Neural progenitor cell (in vitro differentiated cells): ENCODE measurements around the gene WDR70. TPM values are rescaled to one million over a fixed set of nuclear protein-coding genes. Genes with fewer than 3 reads are reported as not detected.

Source experiments
- DNase-seq: peaks from one replicate; pipeline ENCODE4 v3.0.0-alpha.2; 2016; ENCODE audit warnings: low spot score
- H2AFZ ChIP-seq: fragments of 200-600 bp; sonication (generic); replicated peaks from 2 replicates; pipeline ENCODE4 v1.6.1; 2016; ENCODE audit warnings: antibody characterized with exemption
- H3F3A ChIP-seq: fragments of 200-600 bp; sonication (generic); 2 replicates; pipeline ENCODE4 v1.6.1; 2016; ENCODE audit warnings: antibody characterized with exemption, low read depth
- H3K27ac ChIP-seq: fragments of 200-600 bp; sonication (generic); 2 replicates; pipeline ENCODE4 v1.5.1; 2016; ENCODE audit warnings: mild to moderate bottlenecking
- H3K27me3 ChIP-seq: fragments of 200-600 bp; sonication (generic); 2 replicates; pipeline ENCODE4 v1.6.1; 2016; ENCODE audit warnings: mild to moderate bottlenecking, moderate library complexity
- H3K36me3 ChIP-seq: fragments of 200-600 bp; sonication (generic); 2 replicates; pipeline ENCODE4 v1.5.1; 2016
- H3K4me1 ChIP-seq: fragments of 200-600 bp; sonication (generic); 2 replicates; pipeline ENCODE4 v1.6.1; 2016; ENCODE audit warnings: mixed run types
- H3K4me2 ChIP-seq: fragments of 200-600 bp; sonication (generic); 2 replicates; pipeline ENCODE4 v1.6.1; 2016
- H3K4me3 ChIP-seq: fragments of 200-600 bp; sonication (generic); 2 replicates; pipeline ENCODE4 v1.5.1; 2016
- H3K79me2 ChIP-seq: fragments of 200-600 bp; sonication (generic); 2 replicates; pipeline ENCODE4 v1.6.1; 2016; ENCODE audit warnings: low read depth
- H3K9ac ChIP-seq: fragments of 200-600 bp; sonication (generic); 2 replicates; pipeline ENCODE4 v1.6.1; 2016
- H3K9me3 ChIP-seq: fragments of 200-600 bp; sonication (generic); 2 replicates; pipeline ENCODE4 v1.5.1; 2016; ENCODE audit warnings: low read depth
- H4K20me1 ChIP-seq: fragments of 200-600 bp; sonication (generic); 2 replicates; pipeline ENCODE4 v1.6.1; 2016; ENCODE audit warnings: low read depth
- H3K27ac Mint-ChIP-seq: 3 replicates; pipeline ENCODE4 v1.8.0; 2021; ENCODE audit warnings: mixed read lengths
- H3K27me3 Mint-ChIP-seq: 2 replicates; pipeline ENCODE4 v1.8.0; 2022; ENCODE audit warnings: low read depth, mild to moderate bottlenecking, inconsistent platforms, moderate library complexity, mixed read lengths; ENCODE audit not compliant: insufficient read depth
- H3K36me3 Mint-ChIP-seq: 3 replicates; pipeline ENCODE4 v1.8.0; 2021; ENCODE audit warnings: mixed read lengths
- H3K4me1 Mint-ChIP-seq: 3 replicates; pipeline ENCODE4 v1.8.0; 2021; ENCODE audit warnings: mixed read lengths
- H3K4me3 Mint-ChIP-seq: 3 replicates; pipeline ENCODE4 v1.8.0; 2021; ENCODE audit warnings: mild to moderate bottlenecking, moderate library complexity, mixed read lengths
- H3K9me3 Mint-ChIP-seq: 3 replicates; pipeline ENCODE4 v1.8.0; 2020; ENCODE audit warnings: mixed read lengths
- EZH2 ChIP-seq: fragments of 200-600 bp; sonication (generic); IDR thresholded peaks from 2 replicates; pipeline ENCODE4 v1.6.1; 2017; ENCODE audit warnings: antibody characterized with exemption, mild to moderate bottlenecking, moderate library complexity
- EZH2phosphoT487 ChIP-seq: fragments of 200-600 bp; sonication (generic); IDR thresholded peaks from 2 replicates; pipeline ENCODE4 v1.6.1; 2017; ENCODE audit warnings: antibody characterized with exemption
- total RNA-seq: library from RNA; depleted of rRNA; stranded (reverse); fragments of >200 nt; gene quantifications from 2 replicates; pipeline ENCODE4 v1.2.3, GENCODE V29; 2015; ENCODE audit warnings: low replicate concordance
- TF ChIP-seq, protein P1 (sequence below): fragments of 200-600 bp; sonication (generic); IDR thresholded peaks from 2 replicates; pipeline ENCODE4 v1.5.1; 2017; ENCODE audit warnings: antibody characterized with exemption, mild to moderate bottlenecking

Gene WDR70
- total RNA-seq, 1 donor from 2014 or later, result 46.2 TPM

DNA sequence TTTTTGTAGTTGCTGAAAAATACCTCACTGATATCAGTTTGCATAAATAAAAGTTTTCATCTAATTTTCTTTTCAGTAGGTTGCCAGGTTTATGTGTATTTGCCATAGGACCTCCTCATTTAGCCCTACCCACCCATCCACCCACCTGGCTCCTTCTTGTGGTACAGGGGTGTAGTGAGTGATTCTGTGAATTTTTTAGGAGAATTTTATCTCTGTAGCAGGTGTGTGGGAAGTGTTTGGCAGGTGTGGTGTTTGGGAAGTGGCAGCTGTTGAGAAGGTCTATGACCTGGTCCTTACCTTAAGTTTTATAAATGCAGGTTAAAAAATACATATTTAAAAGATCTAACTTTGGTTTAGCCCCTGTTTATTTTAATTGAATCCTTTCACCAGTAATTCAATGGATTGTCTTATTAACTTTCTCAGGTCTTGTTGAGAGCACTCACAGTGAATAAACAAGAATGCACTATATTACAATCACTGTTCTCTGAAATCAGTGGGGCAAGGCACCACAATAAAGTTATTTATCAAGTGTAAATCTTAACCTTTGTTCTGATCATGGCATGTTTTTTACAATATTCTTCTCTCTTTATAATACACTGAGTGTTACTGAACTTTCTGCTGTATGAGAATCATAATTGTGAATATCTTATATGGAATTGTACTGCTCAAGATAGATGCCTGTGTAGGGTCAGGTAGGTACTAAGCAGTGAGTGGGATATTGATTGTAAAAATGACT is 189.1 kb downstream of the WDR70 start:
- Histone ChIP-seq H3K27ac (no peak overlapping the region), H3K36me3 (no peaks in the 10 kb centered on the region), H3K9ac (no peak overlapping the region), H3K79me2 (no peaks in the 10 kb centered on the region), H4K20me1 (no peaks in the 10 kb centered on the region), H3K4me2 (no peak overlapping the region), H2AFZ (no peak overlapping the region), H3K9me3 (no peaks in the 10 kb centered on the region), H3F3A (no peaks in the 10 kb centered on the region), H3K27me3 (no peaks in the 10 kb centered on the region), H3K4me1 (no peaks in the 10 kb centered on the region), H3K4me3 (no peak overlapping the region)
- TF ChIP-seq EZH2phosphoT487 (no peak), EZH2 (no peak)
- TF ChIP-seq, protein P1, sequence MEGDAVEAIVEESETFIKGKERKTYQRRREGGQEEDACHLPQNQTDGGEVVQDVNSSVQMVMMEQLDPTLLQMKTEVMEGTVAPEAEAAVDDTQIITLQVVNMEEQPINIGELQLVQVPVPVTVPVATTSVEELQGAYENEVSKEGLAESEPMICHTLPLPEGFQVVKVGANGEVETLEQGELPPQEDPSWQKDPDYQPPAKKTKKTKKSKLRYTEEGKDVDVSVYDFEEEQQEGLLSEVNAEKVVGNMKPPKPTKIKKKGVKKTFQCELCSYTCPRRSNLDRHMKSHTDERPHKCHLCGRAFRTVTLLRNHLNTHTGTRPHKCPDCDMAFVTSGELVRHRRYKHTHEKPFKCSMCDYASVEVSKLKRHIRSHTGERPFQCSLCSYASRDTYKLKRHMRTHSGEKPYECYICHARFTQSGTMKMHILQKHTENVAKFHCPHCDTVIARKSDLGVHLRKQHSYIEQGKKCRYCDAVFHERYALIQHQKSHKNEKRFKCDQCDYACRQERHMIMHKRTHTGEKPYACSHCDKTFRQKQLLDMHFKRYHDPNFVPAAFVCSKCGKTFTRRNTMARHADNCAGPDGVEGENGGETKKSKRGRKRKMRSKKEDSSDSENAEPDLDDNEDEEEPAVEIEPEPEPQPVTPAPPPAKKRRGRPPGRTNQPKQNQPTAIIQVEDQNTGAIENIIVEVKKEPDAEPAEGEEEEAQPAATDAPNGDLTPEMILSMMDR, result no peak
- Mint-ChIP-seq H3K36me3 (peaks cover 1% of the 10 kb centered on the region), H3K27ac (no peak overlapping the region), H3K27me3 (no peaks in the 10 kb centered on the region), H3K4me3 (no peak overlapping the region), H3K9me3 (no peaks in the 10 kb centered on the region), H3K4me1 (no peaks in the 10 kb centered on the region)
- no peak for DNase-seq

DNA sequence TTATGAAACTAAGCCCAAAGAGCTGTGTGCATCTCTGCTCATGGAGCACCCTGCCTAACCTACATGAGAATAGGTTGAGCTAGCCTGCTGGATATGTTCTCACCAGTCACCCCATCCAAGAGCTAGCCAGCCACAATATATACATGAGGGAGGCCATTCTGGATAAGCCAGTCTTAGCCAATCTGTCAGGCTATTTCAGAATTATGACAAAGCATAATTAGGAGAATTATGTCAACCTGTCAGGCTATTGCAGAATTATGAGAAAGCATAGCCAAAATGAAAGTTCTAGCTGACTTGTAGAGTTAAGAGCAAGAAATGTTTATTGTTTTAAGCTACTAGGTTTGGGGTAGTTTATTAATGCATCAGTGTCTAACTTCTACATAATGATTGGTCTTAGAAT is 189.8 kb downstream of the WDR70 start:
- H3F3A ChIP-seq, result no peaks in the 10 kb centered on the region
- Mint-ChIP-seq H3K27me3 (no peaks in the 10 kb centered on the region), H3K4me3 (no peak overlapping the region), H3K27ac (no peak overlapping the region), H3K36me3 (peaks cover 1% of the 10 kb centered on the region), H3K9me3 (no peaks in the 10 kb centered on the region), H3K4me1 (no peaks in the 10 kb centered on the region)
- no peaks in the 10 kb centered on the region for H4K20me1 ChIP-seq
- no peak overlapping the region for H3K4me2 ChIP-seq
- DNase-seq, result no peak
- no peaks in the 10 kb centered on the region for H3K27me3 ChIP-seq
- H3K4me3 ChIP-seq, result no peak overlapping the region
- no peaks in the 10 kb centered on the region for H3K36me3 ChIP-seq
- no peak overlapping the region for H2AFZ ChIP-seq
- H3K9ac ChIP-seq, result no peak overlapping the region
- TF ChIP-seq, protein P1, result no peak
- no peak for TF ChIP-seq EZH2
- TF ChIP-seq EZH2phosphoT487, result no peak
- no peaks in the 10 kb centered on the region for H3K79me2 ChIP-seq
- no peak overlapping the region for H3K27ac ChIP-seq
- H3K4me1 ChIP-seq, result no peaks in the 10 kb centered on the region
- H3K9me3 ChIP-seq, result no peaks in the 10 kb centered on the region

DNA sequence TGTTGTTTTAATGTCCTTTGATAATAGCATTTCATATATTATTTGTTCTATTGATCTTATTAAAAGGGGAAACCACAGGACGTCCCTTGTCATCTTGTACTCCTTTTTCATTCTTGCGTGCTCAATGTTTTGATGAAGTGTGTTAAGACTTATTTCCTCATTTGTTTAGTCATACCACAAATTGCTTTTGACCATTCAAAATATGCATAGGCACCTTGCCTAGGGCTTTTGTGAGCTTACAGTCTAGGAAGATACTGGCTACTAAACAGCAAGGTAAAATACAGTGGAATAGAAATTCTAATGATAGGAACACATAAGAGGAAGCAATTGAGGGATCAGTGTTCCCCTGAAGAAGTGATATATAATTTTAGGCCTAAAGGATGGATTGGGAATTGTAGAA is 190.3 kb downstream of the WDR70 start:
- no peaks in the 10 kb centered on the region for H3K36me3 ChIP-seq
- no peak for DNase-seq
- TF ChIP-seq EZH2phosphoT487, result no peak
- TF ChIP-seq, protein P1, result no peak
- no peak for TF ChIP-seq EZH2
- no peaks in the 10 kb centered on the region for H3K9me3 ChIP-seq
- no peak overlapping the region for H3K9ac ChIP-seq
- H3K79me2 ChIP-seq, result no peaks in the 10 kb centered on the region
- no peaks in the 10 kb centered on the region for H3K27me3 Mint-ChIP-seq
- H3K9me3 Mint-ChIP-seq, result no peaks in the 10 kb centered on the region
- no peak overlapping the region for H2AFZ ChIP-seq
- no peak overlapping the region for H3K4me3 ChIP-seq
- no peaks in the 10 kb centered on the region for H3F3A ChIP-seq
- no peaks in the 10 kb centered on the region for H4K20me1 ChIP-seq
- H3K27ac ChIP-seq, result no peak overlapping the region
- H3K27ac Mint-ChIP-seq, result no peak overlapping the region
- no peaks in the 10 kb centered on the region for H3K27me3 ChIP-seq
- H3K4me2 ChIP-seq, result no peak overlapping the region
- peaks cover 1% of the 10 kb centered on the region for H3K36me3 Mint-ChIP-seq
- no peaks in the 10 kb centered on the region for H3K4me1 Mint-ChIP-seq
- no peak overlapping the region for H3K4me3 Mint-ChIP-seq
- no peaks in the 10 kb centered on the region for H3K4me1 ChIP-seq
